Measurements from ENCODE around the gene IGSF3. TPM values are rescaled to one million over a fixed set of nuclear protein-coding genes. Genes with fewer than 3 reads are reported as not detected.
"Not testable (repeated sequence)": the region's sequence is repeated elsewhere in the genome, so short reads cannot be mapped to it uniquely, and the experiment has no call there.

The IGSF3 gene
- total and polyA plus RNA-seq, 2 of the 13 experiments (the other 11 are each of a cell fraction or from before 2014, with no cell fraction given): 0.11 to 0.16 TPM

DNA sequence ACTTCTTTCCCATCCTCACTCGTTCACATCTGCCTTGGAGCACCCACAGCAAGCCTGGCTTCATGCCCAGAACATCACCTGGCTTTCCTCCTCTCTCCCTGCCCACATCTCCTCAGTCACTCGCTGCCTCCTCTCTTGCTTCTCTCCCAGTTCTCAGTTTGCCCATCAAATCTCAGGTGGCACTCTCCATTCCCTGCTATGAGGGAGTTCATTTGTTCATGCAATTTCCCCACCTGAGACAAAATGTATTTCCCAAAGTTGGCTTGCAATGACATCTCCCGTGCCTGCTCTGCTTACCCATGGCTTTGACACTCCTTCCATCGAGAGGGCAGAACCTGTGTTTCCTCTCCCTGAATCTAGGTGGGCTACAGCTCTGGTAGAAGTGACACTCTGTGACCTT, 33.1 kb downstream of the IGSF3 start:
- H3K79me2 ChIP-seq (ENCODE audit: insufficient read depth, low read length); H2AFZ ChIP-seq (ENCODE audit: low read length); H4K20me1 ChIP-seq (ENCODE audit: insufficient read depth, low read length); H3K9me3 ChIP-seq (ENCODE audit: low read length); intact Hi-C loops (cut with micrococcal nuclease; ENCODE audit: unreplicated experiment); BruUV-seq (replicated peaks); H3K4me1 ChIP-seq (ENCODE audit: insufficient read depth, low read length); H3K27me3 ChIP-seq (ENCODE audit: control insufficient read depth in 1 of 2, insufficient read depth in 2 of 2, low read length in 2 of 2); H3K36me3 ChIP-seq (replicated peaks in 1 of 2; ENCODE audit: control insufficient read depth in 1 of 2, insufficient read depth in 2 of 2, low read length in 2 of 2); H3K9ac ChIP-seq (ENCODE audit: insufficient read depth, low read depth, low read length); H3K4me2 ChIP-seq (ENCODE audit: low read depth, low read length); H3K27ac ChIP-seq (ENCODE audit: extremely low read length, insufficient read depth, low read length); CTCF ChIA-PET (ENCODE audit: low intra/inter-chr PET ratio, low total read pairs); ATAC-seq; DNase-seq (ENCODE audit: low spot score); FAIRE-seq; H3K4me3 ChIP-seq (replicated peaks in 1 of 3; ENCODE audit: insufficient read depth in 1 of 3, low read depth in 2 of 3, low read length in 3 of 3); in situ Hi-C loops (cut with HindIII; ENCODE audit: extremely low pct_ligation_motif_present, low pct_unique_long_range_greater_than_20kb); POLR2A ChIA-PET: not testable (repeated sequence)
- WGBS (ENCODE audit: low lambda C conversion rate): 44% methylated on average over 4 of the region's 4 CpGs

DNA sequence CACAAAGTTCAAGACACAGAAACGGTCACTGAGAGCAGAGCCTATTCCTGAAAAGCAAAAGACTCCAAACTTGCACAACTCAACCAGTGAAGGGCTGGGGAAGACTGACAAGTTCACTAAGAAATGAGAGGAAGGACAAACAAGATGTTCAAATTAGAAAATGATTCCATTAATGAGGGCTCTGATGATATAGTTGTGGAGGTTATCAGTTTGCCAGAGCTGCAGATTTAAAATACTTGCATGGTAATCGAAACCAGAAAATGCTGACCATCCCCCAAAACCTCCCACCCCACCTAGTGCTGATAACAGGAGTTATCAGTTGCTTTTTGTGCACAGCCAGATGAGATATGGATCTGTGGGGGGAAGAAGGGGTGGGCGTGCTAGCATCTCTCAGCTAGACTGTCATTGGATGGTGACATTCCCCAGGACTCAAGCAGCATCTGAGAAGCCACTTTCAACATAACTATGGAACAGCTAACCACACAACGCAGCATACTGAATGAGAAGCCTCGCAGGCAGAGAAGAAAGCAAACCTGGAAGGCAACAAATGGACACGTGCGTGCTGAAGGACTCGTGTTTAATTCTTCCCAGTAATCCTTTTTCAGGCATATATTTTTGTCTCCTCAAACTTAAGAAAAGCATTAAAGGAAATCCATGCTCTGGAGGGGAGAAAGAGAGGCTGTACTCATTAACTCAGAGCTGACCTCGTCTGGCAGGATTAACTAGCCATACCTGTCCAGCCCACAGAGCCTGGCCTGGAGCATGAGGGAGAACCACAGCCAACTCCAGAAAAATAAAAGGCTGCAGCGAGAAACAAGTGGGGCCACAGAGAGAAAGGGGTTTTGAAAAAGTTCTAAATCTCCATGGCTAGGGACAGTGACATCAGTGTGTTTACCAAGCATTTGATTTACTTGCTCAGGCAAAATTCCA, 35.3 kb downstream of the IGSF3 start:
- intact Hi-C loops (cut with micrococcal nuclease; ENCODE audit: unreplicated experiment); H3K9ac ChIP-seq (ENCODE audit: insufficient read depth, low read depth, low read length); in situ Hi-C loops (cut with HindIII; ENCODE audit: extremely low pct_ligation_motif_present, low pct_unique_long_range_greater_than_20kb); H2AFZ ChIP-seq (ENCODE audit: low read length); DNase-seq (ENCODE audit: low spot score); H3K4me1 ChIP-seq (ENCODE audit: insufficient read depth, low read length); H4K20me1 ChIP-seq (ENCODE audit: insufficient read depth, low read length); ATAC-seq; H3K27me3 ChIP-seq (ENCODE audit: control insufficient read depth in 1 of 2, insufficient read depth in 2 of 2, low read length in 2 of 2); H3K79me2 ChIP-seq (ENCODE audit: insufficient read depth, low read length); CTCF ChIA-PET (ENCODE audit: low intra/inter-chr PET ratio, low total read pairs); H3K9me3 ChIP-seq (ENCODE audit: low read length); FAIRE-seq; H3K27ac ChIP-seq (ENCODE audit: extremely low read length, insufficient read depth, low read length); POLR2A ChIA-PET; BruUV-seq (replicated peaks); H3K36me3 ChIP-seq (replicated peaks in 1 of 2; ENCODE audit: control insufficient read depth in 1 of 2, insufficient read depth in 2 of 2, low read length in 2 of 2); H3K4me2 ChIP-seq (ENCODE audit: low read depth, low read length); H3K4me3 ChIP-seq (replicated peaks in 1 of 3; ENCODE audit: insufficient read depth in 1 of 3, low read depth in 2 of 3, low read length in 3 of 3): not testable (repeated sequence)
- WGBS (ENCODE audit: low lambda C conversion rate): 31% methylated on average over 9 of the region's 10 CpGs
